ENCODE data around the gene CABLES1.

The CABLES1 gene

GRCh38 chr18:23204589-23205235 is 69.4 kb downstream of the CABLES1 start:
- Histone ChIP-seq H3K27ac (no peak overlapping the region), H3K9me3 (ENCODE audit: low read depth, low read length) (no peaks in the 10 kb centered on the region), H3K4me3 (no peak overlapping the region), H3K9ac (ENCODE audit: insufficient read length) (no peak overlapping the region), H3K36me3 (ENCODE audit: insufficient read depth, low read length) (no peaks in the 10 kb centered on the region)
- no peak for DNase-seq (ENCODE audit: low read depth, low spot score)
- TF ChIP-seq EZH2 (IDR thresholded peaks at IDR 0.05) (no peak), FOXP2 (optimal IDR thresholded peaks at IDR 0.05; ENCODE audit: control extremely low read depth, extremely low read length, insufficient read depth) (no peak), POLR2AphosphoS5 (IDR thresholded peaks at IDR 0.05; ENCODE audit: borderline replicate concordance, low read depth, low read length) (no peak)

- H3K9me3 ChIP-seq (ENCODE audit: low read depth, low read length): no peaks in the 10 kb centered on the region
- H3K27ac ChIP-seq: no peak overlapping the region
- no peak overlapping the region for H3K9ac ChIP-seq (ENCODE audit: insufficient read length)
- no peaks in the 10 kb centered on the region for H3K36me3 ChIP-seq (ENCODE audit: insufficient read depth, low read length)
- TF ChIP-seq POLR2AphosphoS5 (IDR thresholded peaks at IDR 0.05; ENCODE audit: borderline replicate concordance, low read depth, low read length): no peak
- no peak for TF ChIP-seq EZH2 (IDR thresholded peaks at IDR 0.05)
- no peak for TF ChIP-seq FOXP2 (optimal IDR thresholded peaks at IDR 0.05; ENCODE audit: control extremely low read depth, extremely low read length, insufficient read depth)
- DNase-seq (ENCODE audit: low read depth, low spot score): no peak
- H3K4me3 ChIP-seq: no peak overlapping the region
These were observed 70.7 kb downstream of the CABLES1 start for GRCh38 chr18:23205980-23206379.

- Histone ChIP-seq H3K36me3 (ENCODE audit: insufficient read depth, low read length) (no peaks in the 10 kb centered on the region), H3K9me3 (ENCODE audit: low read depth, low read length) (no peaks in the 10 kb centered on the region)
- TF ChIP-seq EZH2 (IDR thresholded peaks at IDR 0.05) (no peak), POLR2AphosphoS5 (IDR thresholded peaks at IDR 0.05; ENCODE audit: borderline replicate concordance, low read depth, low read length) (no peak), FOXP2 (optimal IDR thresholded peaks at IDR 0.05; ENCODE audit: control extremely low read depth, extremely low read length, insufficient read depth) (no peak)
These were observed 72.1 kb downstream of the CABLES1 start for GRCh38 chr18:23207191-23207955.

GRCh38 chr18:23207994-23208393 is 72.7 kb downstream of the CABLES1 start:
- Histone ChIP-seq H3K36me3 (ENCODE audit: insufficient read depth, low read length) (no peaks in the 10 kb centered on the region), H3K27ac (no peak overlapping the region)
- TF ChIP-seq FOXP2 (optimal IDR thresholded peaks at IDR 0.05; ENCODE audit: control extremely low read depth, extremely low read length, insufficient read depth) (no peak), EZH2 (IDR thresholded peaks at IDR 0.05) (no peak), POLR2AphosphoS5 (IDR thresholded peaks at IDR 0.05; ENCODE audit: borderline replicate concordance, low read depth, low read length) (no peak)

More at GRCh38 chr18:23207191-23207955, 72.1 kb downstream of the CABLES1 start:
- Histone ChIP-seq H3K9ac (ENCODE audit: insufficient read length) (no peak overlapping the region), H3K27ac (no peak overlapping the region), H3K4me3 (no peak overlapping the region)
- no peak for DNase-seq (ENCODE audit: low read depth, low spot score)

GRCh38 chr18:23208600-23208999 is 73.3 kb downstream of the CABLES1 start:
- Histone ChIP-seq H3K9me3 (ENCODE audit: low read depth, low read length) (no peaks in the 10 kb centered on the region), H3K36me3 (ENCODE audit: insufficient read depth, low read length) (no peaks in the 10 kb centered on the region), H3K9ac (ENCODE audit: insufficient read length) (no peak overlapping the region), H3K27ac (no peak overlapping the region), H3K4me3 (no peak overlapping the region)
- DNase-seq (ENCODE audit: low read depth, low spot score): no peak
- TF ChIP-seq POLR2AphosphoS5 (IDR thresholded peaks at IDR 0.05; ENCODE audit: borderline replicate concordance, low read depth, low read length): no peak

More at GRCh38 chr18:23207994-23208393, 72.7 kb downstream of the CABLES1 start:
- Histone ChIP-seq H3K9me3 (ENCODE audit: low read depth, low read length) (no peaks in the 10 kb centered on the region), H3K9ac (ENCODE audit: insufficient read length) (no peak overlapping the region), H3K4me3 (no peak overlapping the region)
- no peak for DNase-seq (ENCODE audit: low read depth, low spot score)

- TF ChIP-seq EZH2 (IDR thresholded peaks at IDR 0.05): no peak
- no peak for TF ChIP-seq POLR2AphosphoS5 (IDR thresholded peaks at IDR 0.05; ENCODE audit: borderline replicate concordance, low read depth, low read length)
- TF ChIP-seq FOXP2 (optimal IDR thresholded peaks at IDR 0.05; ENCODE audit: control extremely low read depth, extremely low read length, insufficient read depth): no peak
- Histone ChIP-seq H3K4me3 (no peak overlapping the region), H3K9ac (ENCODE audit: insufficient read length) (no peak overlapping the region), H3K9me3 (ENCODE audit: low read depth, low read length) (no peaks in the 10 kb centered on the region), H3K36me3 (ENCODE audit: insufficient read depth, low read length) (no peaks in the 10 kb centered on the region), H3K27ac (no peak overlapping the region)
- no peak for DNase-seq (ENCODE audit: low read depth, low spot score)
These were observed 73.7 kb downstream of the CABLES1 start for GRCh38 chr18:23209031-23209430.

GRCh38 chr18:23209796-23210195 is 74.5 kb downstream of the CABLES1 start:
- DNase-seq (ENCODE audit: low read depth, low spot score): no peak
- Histone ChIP-seq H3K9me3 (ENCODE audit: low read depth, low read length) (no peaks in the 10 kb centered on the region), H3K27ac (no peak overlapping the region), H3K9ac (ENCODE audit: insufficient read length) (no peak overlapping the region), H3K36me3 (ENCODE audit: insufficient read depth, low read length) (no peaks in the 10 kb centered on the region), H3K4me3 (no peak overlapping the region)
- TF ChIP-seq POLR2AphosphoS5 (IDR thresholded peaks at IDR 0.05; ENCODE audit: borderline replicate concordance, low read depth, low read length) (no peak), EZH2 (IDR thresholded peaks at IDR 0.05) (no peak), FOXP2 (optimal IDR thresholded peaks at IDR 0.05; ENCODE audit: control extremely low read depth, extremely low read length, insufficient read depth) (no peak)

- Histone ChIP-seq H3K27ac (no peak overlapping the region), H3K9ac (ENCODE audit: insufficient read length) (no peak overlapping the region), H3K9me3 (ENCODE audit: low read depth, low read length) (no peaks in the 10 kb centered on the region), H3K36me3 (ENCODE audit: insufficient read depth, low read length) (no peaks in the 10 kb centered on the region), H3K4me3 (no peak overlapping the region)
- DNase-seq (ENCODE audit: low read depth, low spot score): no peak
- TF ChIP-seq FOXP2 (optimal IDR thresholded peaks at IDR 0.05; ENCODE audit: control extremely low read depth, extremely low read length, insufficient read depth): no peak
- TF ChIP-seq POLR2AphosphoS5 (IDR thresholded peaks at IDR 0.05; ENCODE audit: borderline replicate concordance, low read depth, low read length): no peak
- TF ChIP-seq EZH2 (IDR thresholded peaks at IDR 0.05): no peak
These were observed 75.2 kb downstream of the CABLES1 start for GRCh38 chr18:23210526-23210925.

Data from SK-N-MC (cell line).